Glomerular visceral epithelial cell (primary cell): Measurements from ENCODE around the gene SERPINE3.
A peak's percentile ranks its signal among the peaks of the same experiment; 100 is the strongest.

Source experiments
- DNase-seq: peaks from one replicate; pipeline ENCODE4 v3.0.0-alpha.2; 2016; ENCODE audit errors: extremely low spot score

SERPINE3 gene

GRCh38 chr13:51339354-51339753 is at the start of gene SERPINE3:
Gene SERPINE3, plus strand, starts transcription at chr13:51339691. Its CDS starts 1,401 bp downstream, at chr13:51341092.
- DNase-seq: no peak

GRCh38 chr13:51291341-51291740 is 48.1 kb upstream of the SERPINE3 start:
- DNase-seq: no peak

GRCh38 chr13:51292000-51292565 is 47.4 kb upstream of the SERPINE3 start:
- no peak for DNase-seq

- no peak for DNase-seq
Measured at GRCh38 chr13:51297556-51297955, 41.9 kb upstream of the SERPINE3 start.

GRCh38 chr13:51298812-51299211 is 40.7 kb upstream of the SERPINE3 start:
- no peak for DNase-seq

- DNase-seq: no peak
Measured at GRCh38 chr13:51303063-51303552, 36.4 kb upstream of the SERPINE3 start.

- no peak for DNase-seq
Measured at GRCh38 chr13:51303882-51304281, 35.6 kb upstream of the SERPINE3 start.

- DNase-seq: no peak
Measured at GRCh38 chr13:51305271-51305967, 34.1 kb upstream of the SERPINE3 start.

GRCh38 chr13:51308781-51309180 is 30.7 kb upstream of the SERPINE3 start:
- DNase-seq: no peak

GRCh38 chr13:51311231-51311630 is 28.3 kb upstream of the SERPINE3 start:
- DNase-seq: no peak

GRCh38 chr13:51311957-51312520 is 27.5 kb upstream of the SERPINE3 start:
- DNase-seq: no peak

GRCh38 chr13:51313619-51314018 is 25.9 kb upstream of the SERPINE3 start:
- no peak for DNase-seq

GRCh38 chr13:51317262-51317661 is 22.2 kb upstream of the SERPINE3 start:
- peak; percentile 15 for DNase-seq

GRCh38 chr13:51318015-51318414 is 21.5 kb upstream of the SERPINE3 start:
- no peak for DNase-seq

- no peak for DNase-seq
Measured at GRCh38 chr13:51318876-51319275, 20.6 kb upstream of the SERPINE3 start.

GRCh38 chr13:51321836-51322235 is 17.7 kb upstream of the SERPINE3 start:
- no peak for DNase-seq

- DNase-seq: no peak
Measured at GRCh38 chr13:51322826-51323225, 16.7 kb upstream of the SERPINE3 start.

GRCh38 chr13:51323824-51324511 is 15.5 kb upstream of the SERPINE3 start:
- DNase-seq: no peak

- no peak for DNase-seq
Measured at GRCh38 chr13:51324714-51325420, 14.6 kb upstream of the SERPINE3 start.

- DNase-seq: no peak
Measured at GRCh38 chr13:51325837-51326236, 13.7 kb upstream of the SERPINE3 start.

GRCh38 chr13:51326777-51327176 is 12.7 kb upstream of the SERPINE3 start:
- no peak for DNase-seq

GRCh38 chr13:51327961-51328360 is 11.5 kb upstream of the SERPINE3 start:
- DNase-seq: no peak
